Keratinocyte (primary cell): ENCODE results near the gene ZNF431.

Experiments used
- CTCF ChIP-seq, 3 experiments: IDR thresholded peaks in 1 of 3; conservative IDR thresholded peaks in 1 of 3; optimal IDR thresholded peaks in 1 of 3; 2 replicates in 2 of 3; 3 replicates in 1 of 3; pipeline versions ENCODE3 to v1.5.1; 2011; ENCODE audit warnings: low read length in 3 of 3, mild to moderate bottlenecking in 3 of 3, moderate library complexity in 2 of 3, control low read depth in 1 of 3, inconsistent platforms in 1 of 3; ENCODE audit not compliant: insufficient read depth in 2 of 3; ENCODE audit errors: extremely low read depth in 1 of 3
- EZH2 ChIP-seq: IDR thresholded peaks from one replicate; pipeline ENCODE4 v1.6.1; 2012; ENCODE audit warnings: inconsistent platforms, mild to moderate bottlenecking, low read length, moderate library complexity

DNA sequence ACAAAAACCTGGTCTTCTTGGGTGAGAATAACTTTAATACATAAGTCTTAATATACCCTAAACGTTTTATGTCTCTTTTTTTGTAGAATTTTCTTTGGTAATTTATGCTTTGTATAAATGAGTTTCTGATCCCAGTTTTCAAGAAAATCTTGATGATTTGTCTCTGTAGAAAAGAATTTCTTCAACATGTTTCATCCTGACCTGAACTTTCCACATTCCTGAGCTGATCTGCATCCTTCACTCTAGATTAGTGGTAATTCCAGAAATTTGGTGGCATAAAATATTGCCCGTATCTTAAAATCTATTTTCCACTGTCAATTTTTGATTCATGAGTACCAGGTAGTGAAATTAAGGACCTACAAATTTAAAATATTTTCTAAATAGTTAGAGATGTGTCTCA, 43.5 kb upstream of the ZNF431 start:
- no peak for TF ChIP-seq EZH2
- TF ChIP-seq CTCF (optimal IDR thresholded peaks at IDR 0.05 in 1 of 3, IDR thresholded peaks at IDR 0.05 in 1 of 3, conservative IDR thresholded peaks at IDR 0.05 in 1 of 3; ENCODE audit: extremely low read depth in 1 of 3, insufficient read depth in 2 of 3, low read length in 3 of 3): no peak
